Activated T-cell treated with anti-CD3 and anti-CD28 coated beads, Interleukin-2, amount 50 U/mL, for 24 hours (primary cell): Measurements from ENCODE around the gene GPX4.

ENCODE experiments used
- DNase-seq: peaks from one replicate; pipeline ENCODE4 v3.0.0-alpha.2; 2020
- H3K27ac Mint-ChIP-seq: 2 replicates; pipeline ENCODE4 v1.8.0; 2020; ENCODE audit warnings: mild to moderate bottlenecking, mixed read lengths
- H3K27me3 Mint-ChIP-seq: 2 replicates; pipeline ENCODE4 v1.8.0; 2020; ENCODE audit warnings: mixed read lengths
- H3K36me3 Mint-ChIP-seq: 2 replicates; pipeline ENCODE4 v1.8.0; 2020; ENCODE audit warnings: low read depth, mixed read lengths
- H3K4me1 Mint-ChIP-seq: 2 replicates; pipeline ENCODE4 v1.8.0; 2020; ENCODE audit warnings: low read depth, mixed read lengths
- H3K4me3 Mint-ChIP-seq: 2 replicates; pipeline ENCODE4 v1.8.0; 2020; ENCODE audit warnings: mild to moderate bottlenecking, moderate library complexity, mixed read lengths
- H3K9me3 Mint-ChIP-seq: 2 replicates; pipeline ENCODE4 v1.8.0; 2020; ENCODE audit warnings: mixed read lengths

GPX4 gene

DNA sequence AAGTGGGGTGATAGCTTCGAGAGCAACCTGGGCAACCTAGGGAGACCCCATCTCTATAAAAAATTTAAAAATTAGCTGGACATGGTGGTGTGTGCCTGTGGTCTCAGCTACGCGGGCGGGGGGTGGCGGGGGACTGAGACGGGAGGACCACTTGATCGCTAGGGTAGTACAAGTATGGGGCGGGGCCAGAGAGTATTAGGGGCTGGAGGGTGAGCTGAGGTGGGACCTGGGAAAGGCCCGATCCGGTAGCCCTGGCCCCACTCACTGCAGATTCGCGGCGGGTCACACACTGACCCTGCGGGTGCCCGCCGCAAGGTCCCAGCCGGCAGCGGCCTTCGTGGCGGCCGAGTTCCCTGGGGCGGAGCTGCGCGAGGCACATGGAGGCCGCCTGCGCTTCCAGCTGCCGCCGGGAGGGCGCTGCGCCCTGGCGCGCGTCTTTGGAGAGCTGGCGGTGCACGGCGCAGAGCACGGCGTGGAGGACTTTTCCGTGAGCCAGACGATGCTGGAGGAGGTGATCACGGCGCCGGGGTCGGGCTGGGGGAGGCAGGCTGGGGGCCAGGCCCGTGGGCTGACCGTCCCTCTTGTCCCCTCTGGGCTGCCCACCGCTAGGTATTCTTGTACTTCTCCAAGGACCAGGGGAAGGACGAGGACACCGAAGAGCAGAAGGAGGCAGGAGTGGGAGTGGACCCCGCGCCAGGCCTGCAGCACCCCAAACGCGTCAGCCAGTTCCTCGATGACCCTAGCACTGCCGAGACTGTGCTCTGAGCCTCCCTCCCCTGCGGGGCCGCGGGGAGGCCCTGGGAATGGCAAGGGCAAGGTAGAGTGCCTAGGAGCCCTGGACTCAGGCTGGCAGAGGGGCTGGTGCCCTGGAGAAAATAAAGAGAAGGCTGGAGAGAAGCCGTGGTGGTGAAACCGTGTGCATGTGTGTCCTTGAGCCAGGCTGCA, 38.9 kb upstream of the GPX4 start:
- Mint-ChIP-seq H3K36me3 (peaks cover 19% of the 10 kb centered on the region), H3K4me3 (peak overlapping the region; percentile 8), H3K27me3 (no peaks in the 10 kb centered on the region), H3K27ac (no peak overlapping the region), H3K9me3 (no peaks in the 10 kb centered on the region), H3K4me1 (peaks cover 40% of the 10 kb centered on the region)
- DNase-seq = peak; percentile 84

GRCh38 chr19:1065606-1066109, 38.1 kb upstream of the GPX4 start:
- Mint-ChIP-seq H3K27ac (no peak overlapping the region), H3K4me3 (peak overlapping the region; percentile 8), H3K36me3 (peaks cover 24% of the 10 kb centered on the region), H3K27me3 (no peaks in the 10 kb centered on the region), H3K9me3 (no peaks in the 10 kb centered on the region), H3K4me1 (peaks cover 44% of the 10 kb centered on the region)
- DNase-seq = no peak

GRCh38 chr19:1066251-1066747, 37.5 kb upstream of the GPX4 start:
- Mint-ChIP-seq H3K27me3 (no peaks in the 10 kb centered on the region), H3K27ac (no peak overlapping the region), H3K4me3 (peak overlapping the region; percentile 70), H3K4me1 (peaks cover 45% of the 10 kb centered on the region), H3K36me3 (peaks cover 26% of the 10 kb centered on the region), H3K9me3 (no peaks in the 10 kb centered on the region)
- DNase-seq = no peak

GRCh38 chr19:1066748-1067340, 37.0 kb upstream of the GPX4 start, which contains the start of gene ARHGAP45:
TSS of gene ARHGAP45 (plus strand) at chr19:1067167. CDS start at chr19:1067406, 239 bp downstream.
- Mint-ChIP-seq H3K27me3 (no peaks in the 10 kb centered on the region), H3K27ac (peak within 1 kb of the TSS; percentile 92), H3K4me1 (peaks cover 48% of the 10 kb centered on the region), H3K4me3 (peak within 1 kb of the TSS; percentile 90), H3K36me3 (peaks cover 29% of the 10 kb centered on the region), H3K9me3 (no peaks in the 10 kb centered on the region)
- DNase-seq = peak; percentile 88

DNA sequence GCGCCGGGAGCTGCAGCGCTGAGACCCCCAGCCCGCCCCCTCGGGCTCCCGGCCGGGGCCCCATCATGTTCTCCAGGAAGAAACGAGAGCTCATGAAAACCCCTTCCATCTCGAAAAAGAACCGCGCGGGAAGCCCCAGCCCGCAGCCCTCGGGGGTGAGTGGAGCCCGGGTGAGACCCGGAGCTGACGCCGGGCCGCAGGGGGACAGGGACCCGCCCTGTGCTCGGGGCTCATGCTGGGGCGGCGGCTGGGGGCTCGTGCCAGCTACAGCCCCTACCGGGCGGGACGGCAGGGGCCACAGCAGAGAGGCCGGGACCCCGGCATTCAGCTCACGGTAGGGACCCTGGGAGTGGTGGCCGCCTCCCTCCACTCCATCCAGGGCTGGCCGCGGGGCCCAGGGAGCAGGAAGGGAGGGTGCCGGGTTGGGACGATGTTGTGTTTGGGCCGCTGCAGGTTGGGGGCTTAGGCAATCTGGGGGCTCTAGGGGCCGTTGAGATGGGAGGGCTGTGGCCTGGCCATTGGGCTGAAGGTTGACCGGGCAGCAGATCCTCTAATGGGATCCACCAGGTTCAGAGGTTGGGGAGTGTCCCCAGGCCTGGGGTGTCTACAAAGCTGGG, 36.3 kb upstream of the GPX4 start:
- Mint-ChIP-seq H3K27me3 (no peaks in the 10 kb centered on the region), H3K36me3 (peaks cover 35% of the 10 kb centered on the region), H3K27ac (peak overlapping the region; percentile 92), H3K4me3 (peak overlapping the region; percentile 90), H3K9me3 (no peaks in the 10 kb centered on the region), H3K4me1 (peaks cover 54% of the 10 kb centered on the region)
- DNase-seq = no peak

- Mint-ChIP-seq H3K27me3 (no peaks in the 10 kb centered on the region), H3K9me3 (no peaks in the 10 kb centered on the region), H3K4me3 (peak overlapping the region; percentile 90), H3K27ac (peak overlapping the region; percentile 94), H3K4me1 (peaks cover 63% of the 10 kb centered on the region), H3K36me3 (peaks cover 44% of the 10 kb centered on the region)
- DNase-seq = peak; percentile 77
Observed at GRCh38 chr19:1068009-1069001, 35.5 kb upstream of the GPX4 start.

DNA sequence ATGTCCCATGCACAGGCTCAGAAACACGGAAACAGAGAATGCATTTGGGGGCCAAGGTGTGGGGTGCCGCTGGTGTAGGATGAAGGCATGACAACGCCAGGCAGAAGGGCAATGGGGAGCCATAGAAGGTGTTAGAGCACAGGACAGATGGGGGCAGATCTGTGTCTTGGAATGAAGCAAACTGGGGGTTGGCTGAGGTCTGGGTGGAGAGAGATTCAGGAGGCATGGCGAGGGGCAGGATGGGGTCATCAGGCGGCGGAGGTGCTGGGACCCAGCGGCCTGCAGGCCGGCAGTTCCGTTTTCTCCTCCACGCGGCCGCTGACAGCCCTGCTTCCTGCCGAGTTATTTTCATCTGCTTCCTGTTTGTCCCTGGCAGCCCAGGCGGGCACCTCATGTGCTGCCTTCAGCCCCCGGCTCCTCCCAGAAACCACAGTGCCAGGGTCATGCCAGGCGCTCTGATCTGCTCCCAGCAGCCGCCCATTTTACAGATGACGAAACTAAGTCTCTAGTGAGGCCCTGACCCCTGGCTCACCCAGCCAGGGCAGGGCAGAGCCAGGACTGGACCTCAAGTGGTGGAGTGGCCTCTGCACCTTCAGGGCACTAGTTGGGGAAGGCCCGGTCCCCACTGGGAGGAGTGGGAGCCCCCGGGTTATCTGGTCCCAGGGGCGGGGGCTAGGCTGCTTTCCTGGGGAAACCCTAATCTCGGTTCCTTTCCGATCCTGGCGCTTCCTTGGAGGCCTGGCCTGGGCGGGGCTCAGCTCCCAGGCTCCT, 34.6 kb upstream of the GPX4 start:
- no peaks in the 10 kb centered on the region for H3K27me3 Mint-ChIP-seq
- peaks cover 52% of the 10 kb centered on the region for H3K36me3 Mint-ChIP-seq
- H3K27ac Mint-ChIP-seq = peak overlapping the region; percentile 94
- H3K4me3 Mint-ChIP-seq = peak overlapping the region; percentile 90
- H3K9me3 Mint-ChIP-seq = no peaks in the 10 kb centered on the region
- H3K4me1 Mint-ChIP-seq = peaks cover 69% of the 10 kb centered on the region
- DNase-seq = peak; percentile 72

DNA sequence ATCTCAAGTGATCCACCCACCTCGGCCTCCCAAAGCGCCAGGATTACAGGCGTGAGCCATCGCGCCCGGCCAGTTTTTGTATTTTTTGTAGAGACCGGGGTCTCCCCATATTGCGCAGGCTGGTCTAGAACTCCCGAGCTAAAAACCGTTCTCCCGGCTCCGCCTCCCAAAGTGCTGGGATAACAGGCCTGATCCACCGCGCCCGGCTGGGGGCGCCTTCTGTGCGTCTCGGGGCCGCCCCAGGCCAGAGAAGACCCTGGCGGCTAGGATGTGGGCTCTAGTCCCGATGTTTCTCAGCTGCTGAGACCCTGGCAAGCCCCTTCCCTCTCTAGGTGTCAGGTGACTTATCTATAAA, 33.2 kb upstream of the GPX4 start:
- no peaks in the 10 kb centered on the region for H3K27me3 Mint-ChIP-seq
- peaks cover 62% of the 10 kb centered on the region for H3K4me1 Mint-ChIP-seq
- H3K9me3 Mint-ChIP-seq = no peaks in the 10 kb centered on the region
- DNase-seq = no peak
- peak overlapping the region; percentile 90 for H3K4me3 Mint-ChIP-seq
- H3K36me3 Mint-ChIP-seq = peaks cover 57% of the 10 kb centered on the region
- H3K27ac Mint-ChIP-seq = peak overlapping the region; percentile 52

DNA sequence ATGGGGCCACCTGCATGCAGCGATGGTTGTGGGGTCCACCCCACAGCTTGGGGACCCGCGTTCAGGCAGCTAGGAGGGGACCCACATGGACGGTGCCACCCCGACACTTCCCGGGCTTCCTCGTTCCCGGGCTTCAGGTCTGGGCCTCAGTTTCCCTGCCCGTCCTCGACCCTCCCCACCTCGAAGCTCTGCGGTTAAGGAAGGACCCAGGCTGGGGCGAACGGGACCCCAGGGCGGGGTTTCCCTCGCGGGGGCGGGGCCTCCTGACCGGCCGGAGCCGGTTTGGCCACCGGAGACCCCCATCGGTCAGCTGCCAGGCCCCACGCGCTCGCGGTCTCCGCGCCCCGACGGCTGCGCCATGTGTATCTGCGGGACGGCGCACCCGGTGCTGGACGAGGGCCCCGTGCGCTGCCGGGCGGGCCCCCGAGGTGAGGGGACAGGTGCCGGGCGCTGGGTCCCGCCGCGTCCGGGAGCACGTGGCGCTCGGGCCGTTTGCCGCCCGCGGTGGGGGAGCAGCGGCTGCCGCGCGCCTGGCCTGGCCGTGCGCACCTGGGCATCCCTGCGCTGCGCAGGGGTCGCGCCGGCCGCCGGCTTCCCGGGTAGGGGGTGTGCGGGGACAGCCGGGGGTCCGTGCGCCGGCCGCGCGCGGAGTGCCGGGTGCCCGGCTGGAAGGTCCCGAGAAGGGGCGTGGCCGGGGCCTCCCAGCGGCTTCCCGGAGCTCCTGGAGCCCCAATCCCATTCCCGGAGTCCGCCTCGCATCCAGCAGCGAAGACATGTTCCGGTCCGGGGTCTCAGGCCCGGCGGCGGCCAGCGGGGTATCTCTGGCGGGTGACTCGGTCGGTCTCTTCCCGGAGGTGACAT, 32.6 kb upstream of the GPX4 start:
- Mint-ChIP-seq H3K36me3 (peaks cover 64% of the 10 kb centered on the region), H3K27me3 (no peaks in the 10 kb centered on the region), H3K9me3 (no peaks in the 10 kb centered on the region), H3K27ac (peak overlapping the region; percentile 87), H3K4me3 (peak overlapping the region; percentile 62), H3K4me1 (peaks cover 62% of the 10 kb centered on the region)
- no peak for DNase-seq

DNA sequence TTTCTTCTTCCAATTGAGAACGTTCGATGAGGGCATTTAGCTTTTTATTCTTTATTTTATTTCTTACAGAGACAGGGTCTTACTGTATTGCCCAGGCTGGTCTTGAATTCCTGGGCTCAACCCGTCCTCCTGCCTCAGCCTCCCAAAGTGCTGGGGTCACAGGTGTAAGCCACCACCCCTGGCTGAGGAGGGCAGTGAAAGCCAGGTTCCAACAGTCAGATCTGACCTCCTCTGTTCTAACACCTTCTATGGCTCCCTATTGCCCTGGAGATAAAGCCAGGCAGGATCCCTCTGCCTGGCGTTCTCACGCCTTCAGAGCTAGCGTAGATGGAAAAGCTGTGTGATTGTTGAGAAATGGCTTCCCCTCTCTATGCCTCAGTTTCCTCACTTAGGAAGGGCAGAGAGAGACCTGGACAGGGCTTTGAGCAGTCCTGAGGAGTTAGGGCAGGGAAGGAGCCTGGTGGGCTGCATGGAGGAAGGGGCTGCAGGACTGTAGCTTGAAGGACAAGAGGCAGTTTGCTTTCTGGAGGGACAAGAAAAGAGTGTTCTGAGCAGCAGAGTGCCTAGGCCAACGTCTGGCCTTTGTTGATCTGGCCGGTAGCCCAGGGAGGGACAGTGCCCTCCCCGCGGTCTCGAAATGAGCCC, 31.3 kb upstream of the GPX4 start:
- Mint-ChIP-seq H3K36me3 (peaks cover 75% of the 10 kb centered on the region), H3K4me1 (peaks cover 67% of the 10 kb centered on the region), H3K27ac (peak overlapping the region; percentile 87), H3K4me3 (peak overlapping the region; percentile 20), H3K9me3 (no peaks in the 10 kb centered on the region), H3K27me3 (no peaks in the 10 kb centered on the region)
- DNase-seq = no peak

DNA sequence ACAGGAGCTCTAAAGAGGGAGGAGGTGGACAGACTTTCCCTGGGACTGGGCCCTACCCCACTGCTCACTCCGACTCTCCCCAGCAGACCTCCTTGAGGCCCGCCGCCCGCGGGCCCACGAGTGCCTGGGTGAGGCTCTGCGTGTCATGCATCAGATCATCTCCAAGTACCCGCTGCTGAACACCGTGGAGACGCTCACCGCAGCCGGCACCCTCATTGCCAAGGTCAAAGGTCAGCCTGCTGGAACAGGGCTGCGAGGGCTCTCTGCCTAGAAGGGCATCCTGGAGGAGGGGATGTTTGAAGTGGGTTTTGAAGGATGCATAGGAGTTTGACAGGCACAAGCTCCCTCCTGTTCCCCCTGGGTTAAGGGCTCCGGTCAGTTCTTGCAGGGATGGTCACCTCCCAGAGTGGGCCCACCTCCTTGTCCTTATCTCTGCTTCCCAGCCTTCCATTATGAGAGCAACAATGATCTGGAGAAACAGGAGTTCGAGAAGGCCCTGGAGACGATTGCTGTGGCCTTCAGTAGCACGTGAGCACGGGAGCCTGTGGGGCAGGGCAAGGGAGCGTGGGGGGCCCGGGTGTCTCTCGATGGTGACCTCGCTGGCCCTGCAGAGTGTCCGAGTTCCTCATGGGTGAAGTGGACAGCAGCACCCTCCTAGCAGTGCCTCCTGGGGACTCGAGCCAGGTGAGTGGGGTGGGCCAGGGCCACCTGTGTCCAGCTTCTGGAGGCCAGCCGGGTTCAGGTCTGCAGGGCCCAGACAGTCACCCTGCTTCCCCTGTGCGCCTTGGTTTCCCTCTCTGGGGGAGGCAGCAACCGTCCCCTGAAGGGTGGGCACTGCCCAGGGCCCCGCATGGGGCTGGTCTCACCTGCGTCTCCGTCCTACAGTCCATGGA, 30.5 kb upstream of the GPX4 start:
- H3K36me3 Mint-ChIP-seq = peaks cover 77% of the 10 kb centered on the region
- H3K4me1 Mint-ChIP-seq = peaks cover 73% of the 10 kb centered on the region
- no peaks in the 10 kb centered on the region for H3K27me3 Mint-ChIP-seq
- peak overlapping the region; percentile 18 for H3K4me3 Mint-ChIP-seq
- no peak for DNase-seq
- H3K9me3 Mint-ChIP-seq = no peaks in the 10 kb centered on the region
- H3K27ac Mint-ChIP-seq = peak overlapping the region; percentile 47
